Thyroid gland (tissue), 4 donors: Measurements from ENCODE around the gene SMIM41.

Experiments
- POLR2A ChIP-seq, 2 donors: fragments of 450-650 bp; IDR thresholded peaks; one replicate each; pipeline ENCODE4 v1.6.1; 2017; ENCODE audit warnings: antibody characterized with exemption in 2 of 2, mild to moderate bottlenecking in 2 of 2, moderate library complexity in 1 of 2
- TF ChIP-seq, protein P1 (sequence below), 6 experiments: fragments of 200-600 bp in 3 of 6; fragments of 450-650 bp in 3 of 6; sonication (generic) in 3 of 6; IDR thresholded peaks; one replicate each; pipeline ENCODE4 v1.5.1; 2016 to 2019; ENCODE audit warnings: antibody characterized with exemption in 6 of 6, mild to moderate bottlenecking in 2 of 6, inconsistent platforms in 1 of 6, moderate library complexity in 1 of 6

GRCh38 chr12:52148464-52149181 is 69.1 kb downstream of the SMIM41 start:
- TF ChIP-seq, protein P1, sequence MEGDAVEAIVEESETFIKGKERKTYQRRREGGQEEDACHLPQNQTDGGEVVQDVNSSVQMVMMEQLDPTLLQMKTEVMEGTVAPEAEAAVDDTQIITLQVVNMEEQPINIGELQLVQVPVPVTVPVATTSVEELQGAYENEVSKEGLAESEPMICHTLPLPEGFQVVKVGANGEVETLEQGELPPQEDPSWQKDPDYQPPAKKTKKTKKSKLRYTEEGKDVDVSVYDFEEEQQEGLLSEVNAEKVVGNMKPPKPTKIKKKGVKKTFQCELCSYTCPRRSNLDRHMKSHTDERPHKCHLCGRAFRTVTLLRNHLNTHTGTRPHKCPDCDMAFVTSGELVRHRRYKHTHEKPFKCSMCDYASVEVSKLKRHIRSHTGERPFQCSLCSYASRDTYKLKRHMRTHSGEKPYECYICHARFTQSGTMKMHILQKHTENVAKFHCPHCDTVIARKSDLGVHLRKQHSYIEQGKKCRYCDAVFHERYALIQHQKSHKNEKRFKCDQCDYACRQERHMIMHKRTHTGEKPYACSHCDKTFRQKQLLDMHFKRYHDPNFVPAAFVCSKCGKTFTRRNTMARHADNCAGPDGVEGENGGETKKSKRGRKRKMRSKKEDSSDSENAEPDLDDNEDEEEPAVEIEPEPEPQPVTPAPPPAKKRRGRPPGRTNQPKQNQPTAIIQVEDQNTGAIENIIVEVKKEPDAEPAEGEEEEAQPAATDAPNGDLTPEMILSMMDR (IDR thresholded peaks at IDR 0.05), result no peak
- TF ChIP-seq POLR2A (IDR thresholded peaks at IDR 0.05), result peak; percentile 38 to 70
